ENCODE measurements around the gene NTM.

The NTM gene

GRCh38 chr11:131749101-131749500 lies 378.7 kb downstream of the NTM start:
- no peak for DNase-seq

- no peak for DNase-seq
Observed at GRCh38 chr11:131750152-131750551, 379.7 kb downstream of the NTM start.

- DNase-seq = no peak
Observed at GRCh38 chr11:131750692-131751091, 380.3 kb downstream of the NTM start.

- DNase-seq = no peak
Observed at GRCh38 chr11:131754671-131755070, 384.3 kb downstream of the NTM start.

GRCh38 chr11:131756479-131757110 lies 386.2 kb downstream of the NTM start:
- no peak for DNase-seq

- DNase-seq = no peak
Observed at GRCh38 chr11:131758726-131759125, 388.3 kb downstream of the NTM start.

GRCh38 chr11:131759140-131759539 lies 388.7 kb downstream of the NTM start:
- DNase-seq = no peak

GRCh38 chr11:131760091-131761061 lies 390.0 kb downstream of the NTM start:
- DNase-seq = no peak

- DNase-seq = no peak
Observed at GRCh38 chr11:131762346-131763110, 392.1 kb downstream of the NTM start.

- no peak for DNase-seq
Observed at GRCh38 chr11:131763193-131763890, 392.9 kb downstream of the NTM start.

GRCh38 chr11:131764126-131764525 lies 393.7 kb downstream of the NTM start:
- DNase-seq = no peak

- DNase-seq = no peak
Observed at GRCh38 chr11:131764649-131765048, 394.2 kb downstream of the NTM start.

GRCh38 chr11:131766637-131767036 lies 396.2 kb downstream of the NTM start:
- DNase-seq = no peak

- DNase-seq = no peak
Observed at GRCh38 chr11:131767421-131767820, 397.0 kb downstream of the NTM start.

GRCh38 chr11:131770801-131771200 lies 400.4 kb downstream of the NTM start:
- no peak for DNase-seq

- DNase-seq = no peak
Observed at GRCh38 chr11:131771471-131771870, 401.1 kb downstream of the NTM start.

GRCh38 chr11:131773626-131774025 lies 403.2 kb downstream of the NTM start:
- DNase-seq = no peak

GRCh38 chr11:131776211-131776610 lies 405.8 kb downstream of the NTM start:
- DNase-seq = no peak

- no peak for DNase-seq
Observed at GRCh38 chr11:131785801-131786200, 415.4 kb downstream of the NTM start.

GRCh38 chr11:131787119-131787518 lies 416.7 kb downstream of the NTM start:
- DNase-seq = no peak

- DNase-seq = no peak
Observed at GRCh38 chr11:131790586-131790985, 420.2 kb downstream of the NTM start.

GRCh38 chr11:131792243-131792642 lies 421.8 kb downstream of the NTM start:
- no peak for DNase-seq

GRCh38 chr11:131796089-131796488 lies 425.7 kb downstream of the NTM start:
- DNase-seq = no peak

All from activated CD4-positive, alpha-beta T cell treated with anti-CD3 and anti-CD28 coated beads, Interleukin-2, amount 50 U/mL, for 16 hours (primary cell).